ENCODE measurements around the gene ELK4.

Gene ELK4

GRCh38 chr1:205577874-205578658, 53.7 kb downstream of the ELK4 start:
- no peak for TF ChIP-seq FOXM1 (IDR thresholded peaks at IDR 0.05; ENCODE audit: borderline replicate concordance)
- TF ChIP-seq ZNF384 (IDR thresholded peaks at IDR 0.05), result no peak
- no peak for TF ChIP-seq FOXK2 (IDR thresholded peaks at IDR 0.05)
- TF ChIP-seq BHLHE40 (IDR thresholded peaks at IDR 0.05; ENCODE audit: borderline replicate concordance), result no peak
- TF ChIP-seq ELF4 (IDR thresholded peaks at IDR 0.05), result no peak
- no peak for TF ChIP-seq TARDBP (IDR thresholded peaks at IDR 0.05)
- no peak for TF ChIP-seq FOXA1 (IDR thresholded peaks at IDR 0.05)
- no peak for TF ChIP-seq LEF1 (IDR thresholded peaks at IDR 0.05; ENCODE audit: borderline replicate concordance)
- no peak for TF ChIP-seq NFRKB (IDR thresholded peaks at IDR 0.05)
- TF ChIP-seq SUZ12 (IDR thresholded peaks at IDR 0.05), result no peak
- CTCF ChIA-PET, result interaction anchor here (0.9 to 1.2 kb wide), 2 partner anchors 14 to 134 kb away, joined by 3 to 4 read pairs; no protein-coding TSS in a partner anchor
- DNase-seq (ENCODE audit: extremely low spot score), result no peak
- POLR2A ChIA-PET, result no interaction called here

- no peak for TF ChIP-seq NFRKB (IDR thresholded peaks at IDR 0.05)
- ChIA-PET POLR2A (no interaction called here), CTCF (no interaction called here)
- DNase-seq (ENCODE audit: extremely low spot score), result no peak
Measured at GRCh38 chr1:205576805-205577761, 54.7 kb downstream of the ELK4 start.

- no peak for DNase-seq (ENCODE audit: extremely low spot score)
- ChIA-PET CTCF (no interaction called here), POLR2A (no interaction called here)
- no peak for TF ChIP-seq ZNF384 (IDR thresholded peaks at IDR 0.05)
- no peak for TF ChIP-seq BHLHE40 (IDR thresholded peaks at IDR 0.05; ENCODE audit: borderline replicate concordance)
- TF ChIP-seq HDGF (IDR thresholded peaks at IDR 0.05; ENCODE audit: borderline replicate concordance), result no peak
- TF ChIP-seq ELF4 (IDR thresholded peaks at IDR 0.05), result no peak
- TF ChIP-seq FOXK2 (IDR thresholded peaks at IDR 0.05), result no peak
- no peak for TF ChIP-seq SP1 (IDR thresholded peaks at IDR 0.05)
- no peak for TF ChIP-seq FOXM1 (IDR thresholded peaks at IDR 0.05; ENCODE audit: borderline replicate concordance)
Measured at GRCh38 chr1:205576011-205576410, 55.8 kb downstream of the ELK4 start.

GRCh38 chr1:205575294-205575885, 56.4 kb downstream of the ELK4 start:
- DNase-seq (ENCODE audit: extremely low spot score), result no peak
- TF ChIP-seq LEF1 (IDR thresholded peaks at IDR 0.05; ENCODE audit: borderline replicate concordance) (no peak), TARDBP (IDR thresholded peaks at IDR 0.05) (no peak), ARNT (IDR thresholded peaks at IDR 0.05) (no peak), SUZ12 (IDR thresholded peaks at IDR 0.05) (no peak), NFRKB (IDR thresholded peaks at IDR 0.05) (no peak), SP1 (IDR thresholded peaks at IDR 0.05) (no peak), PKNOX1 (IDR thresholded peaks at IDR 0.05) (no peak), FOXK2 (IDR thresholded peaks at IDR 0.05) (no peak)
- POLR2A ChIA-PET, result no interaction called here
- CTCF ChIA-PET, result no interaction called here

- ChIA-PET POLR2A (no interaction called here), CTCF (interaction anchor here (1.0 kb wide), 1 partner anchor 48 kb away, joined by 4 read pairs; no protein-coding TSS in a partner anchor)
- no peak for TF ChIP-seq CTBP1 (IDR thresholded peaks at IDR 0.05; ENCODE audit: borderline replicate concordance)
- no peak for TF ChIP-seq SUZ12 (IDR thresholded peaks at IDR 0.05)
- TF ChIP-seq ZNF384 (IDR thresholded peaks at IDR 0.05), result no peak
- no peak for TF ChIP-seq BHLHE40 (IDR thresholded peaks at IDR 0.05; ENCODE audit: borderline replicate concordance)
- TF ChIP-seq TARDBP (IDR thresholded peaks at IDR 0.05), result no peak
- no peak for TF ChIP-seq SP1 (IDR thresholded peaks at IDR 0.05)
- no peak for TF ChIP-seq FOXM1 (IDR thresholded peaks at IDR 0.05; ENCODE audit: borderline replicate concordance)
- no peak for TF ChIP-seq FOXA1 (IDR thresholded peaks at IDR 0.05)
- TF ChIP-seq LEF1 (IDR thresholded peaks at IDR 0.05; ENCODE audit: borderline replicate concordance), result no peak
- TF ChIP-seq FOXK2 (IDR thresholded peaks at IDR 0.05), result no peak
- TF ChIP-seq L3MBTL2 (conservative IDR thresholded peaks at IDR 0.05), result no peak
- no peak for TF ChIP-seq NFRKB (IDR thresholded peaks at IDR 0.05)
- no peak for TF ChIP-seq ELF4 (IDR thresholded peaks at IDR 0.05)
- no peak for TF ChIP-seq PKNOX1 (IDR thresholded peaks at IDR 0.05)
- TF ChIP-seq ARNT (IDR thresholded peaks at IDR 0.05), result no peak
- TF ChIP-seq HDGF (IDR thresholded peaks at IDR 0.05; ENCODE audit: borderline replicate concordance), result no peak
- no peak for DNase-seq (ENCODE audit: extremely low spot score)
Measured at GRCh38 chr1:205572421-205572820, 59.4 kb downstream of the ELK4 start.

- no peak for DNase-seq (ENCODE audit: extremely low spot score)
- ChIA-PET CTCF (interaction anchor here (1.0 kb wide), 1 partner anchor 47 kb away, joined by 4 read pairs; no protein-coding TSS in a partner anchor), POLR2A (no interaction called here)
- TF ChIP-seq FOXA1 (IDR thresholded peaks at IDR 0.05) (no peak), SUZ12 (IDR thresholded peaks at IDR 0.05) (no peak), FOXM1 (IDR thresholded peaks at IDR 0.05; ENCODE audit: borderline replicate concordance) (no peak), SP1 (IDR thresholded peaks at IDR 0.05) (no peak), ELF4 (IDR thresholded peaks at IDR 0.05) (no peak), FOXK2 (IDR thresholded peaks at IDR 0.05) (no peak), HDGF (IDR thresholded peaks at IDR 0.05; ENCODE audit: borderline replicate concordance) (no peak)
Measured at GRCh38 chr1:205571747-205572146, 60.1 kb downstream of the ELK4 start.

Measured in HEK293T (cell line).